T-helper 2 cell treated with Interferon-gamma antibody and Interleukin-4, amounts not matched to agents 5 μg/mL and 100 μg/mL, for 36 hours (primary cell): Measurements from ENCODE around the gene CENPQ.
"Not testable (repeated sequence)": the region's sequence is repeated elsewhere in the genome, so short reads cannot be mapped to it uniquely, and the experiment has no call there.

Experiments used
- DNase-seq: peaks from one replicate; pipeline ENCODE4 v3.0.0; 2021; ENCODE audit warnings: low spot score
- H3K27ac Mint-ChIP-seq: one replicate; pipeline ENCODE4 v1.8.0; 2021; ENCODE audit warnings: mild to moderate bottlenecking, mixed read lengths
- H3K27me3 Mint-ChIP-seq: one replicate; pipeline ENCODE4 v1.8.0; 2021; ENCODE audit warnings: low read depth, mixed read lengths
- H3K36me3 Mint-ChIP-seq: one replicate; pipeline ENCODE4 v1.8.0; 2021; ENCODE audit warnings: low read depth, mixed read lengths
- H3K4me1 Mint-ChIP-seq: one replicate; pipeline ENCODE4 v1.8.0; 2021; ENCODE audit warnings: low read depth, mixed read lengths
- H3K4me3 Mint-ChIP-seq: one replicate; pipeline ENCODE4 v1.8.0; 2022; ENCODE audit warnings: mild to moderate bottlenecking, moderate library complexity, mixed read lengths
- H3K9me3 Mint-ChIP-seq: one replicate; pipeline ENCODE4 v1.8.0; 2021; ENCODE audit warnings: mixed read lengths

Gene CENPQ

GRCh38 chr6:49476564-49476963, 13.4 kb downstream of the CENPQ start:
- not testable (repeated sequence) for H3K9me3 Mint-ChIP-seq, H3K4me3 Mint-ChIP-seq, H3K4me1 Mint-ChIP-seq, H3K27ac Mint-ChIP-seq, DNase-seq, H3K27me3 Mint-ChIP-seq
- peaks cover 62% of the 10 kb centered on the region for H3K36me3 Mint-ChIP-seq

GRCh38 chr6:49479308-49479970, 16.3 kb downstream of the CENPQ start:
- Mint-ChIP-seq H3K4me1 (no peaks in the 10 kb centered on the region), H3K9me3 (peaks cover 1% of the 10 kb centered on the region), H3K27me3 (no peaks in the 10 kb centered on the region), H3K27ac (no peak overlapping the region), H3K36me3 (peaks cover 44% of the 10 kb centered on the region), H3K4me3 (no peak overlapping the region)
- no peak for DNase-seq

- H3K4me3 Mint-ChIP-seq, H3K4me1 Mint-ChIP-seq, H3K27me3 Mint-ChIP-seq, DNase-seq, H3K27ac Mint-ChIP-seq, H3K9me3 Mint-ChIP-seq: not testable (repeated sequence)
- peaks cover 35% of the 10 kb centered on the region for H3K36me3 Mint-ChIP-seq
These were observed 18.7 kb downstream of the CENPQ start for GRCh38 chr6:49481846-49482245.

- H3K27me3 Mint-ChIP-seq, H3K4me3 Mint-ChIP-seq, DNase-seq, H3K4me1 Mint-ChIP-seq, H3K27ac Mint-ChIP-seq, H3K9me3 Mint-ChIP-seq: not testable (repeated sequence)
- H3K36me3 Mint-ChIP-seq: peaks cover 28% of the 10 kb centered on the region
These were observed 20.2 kb downstream of the CENPQ start for GRCh38 chr6:49483380-49483779.

- Mint-ChIP-seq H3K4me3 (no peak overlapping the region), H3K27me3 (no peaks in the 10 kb centered on the region), H3K27ac (no peak overlapping the region), H3K9me3 (no peaks in the 10 kb centered on the region), H3K36me3 (peaks cover 14% of the 10 kb centered on the region), H3K4me1 (no peaks in the 10 kb centered on the region)
- DNase-seq: no peak
These were observed 27.5 kb downstream of the CENPQ start for GRCh38 chr6:49490633-49491032.

- Mint-ChIP-seq H3K4me3 (no peak overlapping the region), H3K4me1 (no peaks in the 10 kb centered on the region), H3K9me3 (no peaks in the 10 kb centered on the region), H3K27ac (no peak overlapping the region), H3K36me3 (peaks cover 4% of the 10 kb centered on the region), H3K27me3 (no peaks in the 10 kb centered on the region)
- DNase-seq: no peak
These were observed 34.1 kb downstream of the CENPQ start for GRCh38 chr6:49497304-49497703.

GRCh38 chr6:49499126-49499525, 36.0 kb downstream of the CENPQ start:
- no peak overlapping the region for H3K27ac Mint-ChIP-seq
- no peaks in the 10 kb centered on the region for H3K36me3 Mint-ChIP-seq
- DNase-seq: no peak
- peaks cover 3% of the 10 kb centered on the region for H3K27me3 Mint-ChIP-seq
- H3K4me3 Mint-ChIP-seq: no peak overlapping the region
- no peaks in the 10 kb centered on the region for H3K4me1 Mint-ChIP-seq
- no peaks in the 10 kb centered on the region for H3K9me3 Mint-ChIP-seq

GRCh38 chr6:49499623-49500022, 36.5 kb downstream of the CENPQ start, which contains the start of gene GLYATL3:
TSS of gene GLYATL3 (plus strand) at chr6:49499923. CDS start at chr6:49511991, 12,068 bp downstream.
- Mint-ChIP-seq H3K27ac (no peak within 1 kb of the TSS), H3K36me3 (no peaks in the 10 kb centered on the region), H3K9me3 (no peaks in the 10 kb centered on the region), H3K4me1 (no peaks in the 10 kb centered on the region), H3K27me3 (peaks cover 4% of the 10 kb centered on the region), H3K4me3 (no peak within 1 kb of the TSS)
- DNase-seq: no peak

GRCh38 chr6:49504666-49505065, 41.5 kb downstream of the CENPQ start:
- DNase-seq: no peak
- H3K27me3 Mint-ChIP-seq: peaks cover 4% of the 10 kb centered on the region
- no peaks in the 10 kb centered on the region for H3K36me3 Mint-ChIP-seq
- H3K4me1 Mint-ChIP-seq: no peaks in the 10 kb centered on the region
- no peak overlapping the region for H3K27ac Mint-ChIP-seq
- no peaks in the 10 kb centered on the region for H3K9me3 Mint-ChIP-seq
- H3K4me3 Mint-ChIP-seq: no peak overlapping the region

- no peak for DNase-seq
- H3K4me3 Mint-ChIP-seq: no peak overlapping the region
These were observed 43.5 kb downstream of the CENPQ start for GRCh38 chr6:49506569-49507111.

GRCh38 chr6:49509342-49509741, 46.2 kb downstream of the CENPQ start:
- no peaks in the 10 kb centered on the region for H3K36me3 Mint-ChIP-seq
- H3K27ac Mint-ChIP-seq: no peak overlapping the region
- H3K4me3 Mint-ChIP-seq: no peak overlapping the region
- no peaks in the 10 kb centered on the region for H3K4me1 Mint-ChIP-seq
- H3K27me3 Mint-ChIP-seq: peaks cover 4% of the 10 kb centered on the region
- H3K9me3 Mint-ChIP-seq: no peaks in the 10 kb centered on the region
- DNase-seq: no peak

More at GRCh38 chr6:49506569-49507111, 43.5 kb downstream of the CENPQ start:
- Mint-ChIP-seq H3K36me3 (no peaks in the 10 kb centered on the region), H3K27me3 (peaks cover 4% of the 10 kb centered on the region), H3K4me1 (no peaks in the 10 kb centered on the region), H3K9me3 (no peaks in the 10 kb centered on the region), H3K27ac (no peak overlapping the region)

GRCh38 chr6:49513153-49513989, 50.2 kb downstream of the CENPQ start:
- no peak for DNase-seq
- Mint-ChIP-seq H3K4me3 (no peak overlapping the region), H3K36me3 (no peaks in the 10 kb centered on the region), H3K4me1 (no peaks in the 10 kb centered on the region), H3K27ac (no peak overlapping the region), H3K27me3 (peaks cover 12% of the 10 kb centered on the region), H3K9me3 (no peaks in the 10 kb centered on the region)

- Mint-ChIP-seq H3K36me3 (no peaks in the 10 kb centered on the region), H3K4me1 (no peaks in the 10 kb centered on the region), H3K4me3 (no peak overlapping the region), H3K27ac (no peak overlapping the region), H3K27me3 (peaks cover 12% of the 10 kb centered on the region), H3K9me3 (no peaks in the 10 kb centered on the region)
- no peak for DNase-seq
These were observed 51.7 kb downstream of the CENPQ start for GRCh38 chr6:49514571-49515484.
